Activated B cell treated with CpG ODN at 0.5 μM for 24 hours (primary cell): ENCODE data around the gene PTRHD1. TPM values are rescaled to one million over a fixed set of nuclear protein-coding genes. Genes with fewer than 3 reads are reported as not detected.

Experiments used
- ATAC-seq: fragments of 200-7000 bp; cut with Tn5 transposase; one replicate; pipeline ENCODE4 v1.10.0; 2021; ENCODE audit warnings: low read depth, mild to moderate bottlenecking, moderate library complexity
- CTCF ChIA-PET: fragments of 350-600 bp; sonication (Branson Sonifier 250); formaldehyde crosslinking; loops from one replicate; lab custom pipeline; 2021; ENCODE audit warnings: antibody characterized with exemption; lab: Charles Lee
- POLR2A ChIA-PET: fragments of 350-600 bp; sonication (Branson Sonifier 250); formaldehyde crosslinking; loops from one replicate; lab custom pipeline; 2021; ENCODE audit warnings: antibody characterized with exemption; lab: Charles Lee
- DNase-seq: peaks from one replicate; pipeline ENCODE4 v3.0.0; 2022
- H3K27ac Mint-ChIP-seq: one replicate; pipeline ENCODE4 v1.8.0; 2020; ENCODE audit warnings: mixed read lengths
- H3K27me3 Mint-ChIP-seq: one replicate; pipeline ENCODE4 v1.8.0; 2021; ENCODE audit warnings: mixed read lengths
- H3K36me3 Mint-ChIP-seq: one replicate; pipeline ENCODE4 v1.8.0; 2021; ENCODE audit warnings: low read depth, mixed read lengths
- H3K4me1 Mint-ChIP-seq: one replicate; pipeline ENCODE4 v1.8.0; 2021; ENCODE audit warnings: mixed read lengths
- H3K4me3 Mint-ChIP-seq: one replicate; pipeline ENCODE4 v1.8.0; 2020; ENCODE audit warnings: mild to moderate bottlenecking, mixed read lengths
- H3K9me3 Mint-ChIP-seq: one replicate; pipeline ENCODE4 v1.8.0; 2020; ENCODE audit warnings: mixed read lengths
- intact Hi-C: fragments of 100-400 bp; cut with micrococcal nuclease; formaldehyde crosslinking; loops from one replicate; pipeline ENCODE4 v1.15.1; 2024
- total RNA-seq: library from RNA; stranded (reverse); gene quantifications from 2 replicates; pipeline ENCODE4 v1.2.3, GENCODE V29; 2022
- TF ChIP-seq, protein P1 (sequence below): fragments of 200-600 bp; IDR thresholded peaks from one replicate; pipeline ENCODE4 v1.8.0; 2022; ENCODE audit warnings: antibody characterized with exemption, mild to moderate bottlenecking

PTRHD1 gene
- total RNA-seq, 1 donor from 2014 or later = 41.1 TPM

DNA sequence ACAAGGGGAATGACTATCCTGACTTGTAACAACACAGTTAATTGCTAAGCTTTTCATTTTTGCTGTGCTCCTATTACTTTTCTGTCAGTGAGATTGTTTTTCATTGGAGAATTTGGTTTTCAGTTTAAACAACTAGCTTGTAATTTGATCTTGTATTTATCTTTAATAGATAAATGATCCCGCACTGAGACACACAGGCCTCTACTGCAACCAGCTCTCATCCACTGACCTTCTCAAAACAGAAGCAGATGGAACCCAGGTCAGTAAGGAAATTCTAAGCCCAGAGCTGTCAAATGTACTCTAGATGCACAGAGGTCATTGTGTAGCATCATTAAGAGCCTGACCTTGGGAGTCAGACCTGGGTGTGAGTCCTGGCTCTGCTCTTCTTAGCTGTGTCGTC lies 30.7 kb downstream of the PTRHD1 start:
- Mint-ChIP-seq H3K9me3 (no peaks in the 10 kb centered on the region), H3K27me3 (no peaks in the 10 kb centered on the region), H3K36me3 (peaks cover 59% of the 10 kb centered on the region), H3K4me1 (no peaks in the 10 kb centered on the region), H3K27ac (no peak overlapping the region), H3K4me3 (no peak overlapping the region)
- intact Hi-C loops = no loop called here
- POLR2A ChIA-PET = no interaction called here
- CTCF ChIA-PET = no interaction called here
- ATAC-seq (no peak), DNase-seq (no peak)
- TF ChIP-seq, protein P1, sequence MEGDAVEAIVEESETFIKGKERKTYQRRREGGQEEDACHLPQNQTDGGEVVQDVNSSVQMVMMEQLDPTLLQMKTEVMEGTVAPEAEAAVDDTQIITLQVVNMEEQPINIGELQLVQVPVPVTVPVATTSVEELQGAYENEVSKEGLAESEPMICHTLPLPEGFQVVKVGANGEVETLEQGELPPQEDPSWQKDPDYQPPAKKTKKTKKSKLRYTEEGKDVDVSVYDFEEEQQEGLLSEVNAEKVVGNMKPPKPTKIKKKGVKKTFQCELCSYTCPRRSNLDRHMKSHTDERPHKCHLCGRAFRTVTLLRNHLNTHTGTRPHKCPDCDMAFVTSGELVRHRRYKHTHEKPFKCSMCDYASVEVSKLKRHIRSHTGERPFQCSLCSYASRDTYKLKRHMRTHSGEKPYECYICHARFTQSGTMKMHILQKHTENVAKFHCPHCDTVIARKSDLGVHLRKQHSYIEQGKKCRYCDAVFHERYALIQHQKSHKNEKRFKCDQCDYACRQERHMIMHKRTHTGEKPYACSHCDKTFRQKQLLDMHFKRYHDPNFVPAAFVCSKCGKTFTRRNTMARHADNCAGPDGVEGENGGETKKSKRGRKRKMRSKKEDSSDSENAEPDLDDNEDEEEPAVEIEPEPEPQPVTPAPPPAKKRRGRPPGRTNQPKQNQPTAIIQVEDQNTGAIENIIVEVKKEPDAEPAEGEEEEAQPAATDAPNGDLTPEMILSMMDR = no peak

DNA sequence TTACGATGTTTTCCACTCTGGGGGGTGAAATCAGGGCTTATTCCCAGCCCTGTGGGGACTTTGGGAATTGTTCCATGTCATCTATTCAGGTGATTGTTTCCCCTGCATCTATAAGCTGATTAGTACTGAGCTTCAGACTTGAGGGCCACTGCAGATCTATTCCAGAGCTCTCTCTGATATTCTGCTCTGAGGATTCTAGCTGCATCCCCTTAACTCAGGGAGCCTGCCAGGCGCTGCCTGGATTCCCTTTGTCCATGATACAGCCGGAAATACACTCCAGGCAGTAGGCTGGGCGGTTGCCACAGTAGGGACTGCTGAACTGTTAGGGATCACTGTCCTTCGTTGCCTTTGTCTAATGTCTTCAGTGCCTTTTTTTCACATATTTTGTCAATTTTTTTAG lies 31.3 kb downstream of the PTRHD1 start:
- Mint-ChIP-seq H3K4me1 (no peaks in the 10 kb centered on the region), H3K27me3 (no peaks in the 10 kb centered on the region), H3K9me3 (no peaks in the 10 kb centered on the region), H3K27ac (no peak overlapping the region), H3K36me3 (peaks cover 59% of the 10 kb centered on the region), H3K4me3 (no peak overlapping the region)
- TF ChIP-seq, protein P1 = no peak
- POLR2A ChIA-PET = no interaction called here
- no peak for ATAC-seq
- intact Hi-C loops = no loop called here
- CTCF ChIA-PET = no interaction called here
- DNase-seq = no peak

DNA sequence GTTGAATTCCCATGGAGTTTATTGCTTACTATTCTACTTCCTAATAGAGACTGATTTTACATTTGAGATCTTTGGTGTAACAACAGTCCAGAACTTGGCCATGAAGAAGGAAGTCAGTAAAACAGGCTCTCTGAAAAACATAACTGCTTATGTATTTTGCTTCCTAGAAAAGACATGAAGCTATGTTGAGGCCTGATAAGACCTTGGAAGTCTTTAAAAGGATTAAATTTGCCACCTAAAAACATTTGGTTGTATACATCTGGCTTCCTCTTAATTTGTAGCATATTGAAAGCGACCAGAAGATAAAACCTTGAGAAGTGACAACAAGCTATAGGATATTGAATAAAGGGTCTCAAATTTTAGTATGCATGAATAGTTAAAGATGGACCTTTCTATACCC lies 36.4 kb downstream of the PTRHD1 start:
- Mint-ChIP-seq H3K4me1 (no peaks in the 10 kb centered on the region), H3K9me3 (no peaks in the 10 kb centered on the region), H3K4me3 (no peak overlapping the region), H3K27ac (no peak overlapping the region), H3K36me3 (peaks cover 30% of the 10 kb centered on the region), H3K27me3 (no peaks in the 10 kb centered on the region)
- TF ChIP-seq, protein P1 = no peak
- intact Hi-C loops = no loop called here
- ATAC-seq (no peak), DNase-seq (no peak)
- CTCF ChIA-PET = interaction anchor here (1.3 kb wide), 1 partner anchor 71 kb away, joined by 3 read pairs; no protein-coding TSS in a partner anchor
- POLR2A ChIA-PET = no interaction called here

DNA sequence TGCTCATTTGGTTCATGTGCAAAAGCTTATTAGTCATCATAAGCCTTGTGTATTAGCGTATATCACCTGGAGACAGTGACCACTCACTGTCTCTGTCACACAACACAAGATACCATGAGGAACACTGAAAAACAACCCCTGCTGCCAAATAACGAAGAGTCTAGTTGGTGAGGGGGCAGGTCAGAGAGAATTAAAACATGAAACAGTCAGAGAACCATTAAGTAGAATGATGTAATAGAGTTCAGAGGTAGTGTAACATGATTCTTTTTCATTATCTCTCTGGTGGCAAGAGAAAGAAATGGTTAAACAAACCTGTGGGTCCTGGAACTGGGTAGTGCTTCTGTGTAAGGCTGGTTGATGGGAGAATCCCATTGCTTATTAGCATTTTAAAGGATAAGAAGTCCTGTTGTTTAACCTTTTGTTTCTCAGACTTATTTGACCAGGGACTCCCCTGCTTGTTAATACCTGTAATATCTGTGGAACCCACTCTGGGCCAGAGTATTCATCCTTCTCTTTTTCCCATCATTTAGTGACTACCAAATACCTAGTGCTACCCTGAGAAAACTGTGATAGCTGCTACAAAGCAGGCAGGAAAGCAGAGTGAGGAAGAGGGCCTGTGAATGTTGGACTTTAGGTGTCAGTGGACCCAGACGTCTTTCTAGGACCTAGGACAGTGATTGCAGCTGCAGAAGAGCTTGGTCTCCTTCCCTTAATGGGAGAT lies 38.0 kb downstream of the PTRHD1 start:
- CTCF ChIA-PET = no interaction called here
- Mint-ChIP-seq H3K9me3 (no peaks in the 10 kb centered on the region), H3K4me1 (no peaks in the 10 kb centered on the region), H3K36me3 (peaks cover 25% of the 10 kb centered on the region), H3K4me3 (no peak overlapping the region), H3K27ac (no peak overlapping the region), H3K27me3 (no peaks in the 10 kb centered on the region)
- no peak for DNase-seq
- ATAC-seq = no peak
- intact Hi-C loops = no loop called here
- TF ChIP-seq, protein P1 = no peak
- POLR2A ChIA-PET = no interaction called here

DNA sequence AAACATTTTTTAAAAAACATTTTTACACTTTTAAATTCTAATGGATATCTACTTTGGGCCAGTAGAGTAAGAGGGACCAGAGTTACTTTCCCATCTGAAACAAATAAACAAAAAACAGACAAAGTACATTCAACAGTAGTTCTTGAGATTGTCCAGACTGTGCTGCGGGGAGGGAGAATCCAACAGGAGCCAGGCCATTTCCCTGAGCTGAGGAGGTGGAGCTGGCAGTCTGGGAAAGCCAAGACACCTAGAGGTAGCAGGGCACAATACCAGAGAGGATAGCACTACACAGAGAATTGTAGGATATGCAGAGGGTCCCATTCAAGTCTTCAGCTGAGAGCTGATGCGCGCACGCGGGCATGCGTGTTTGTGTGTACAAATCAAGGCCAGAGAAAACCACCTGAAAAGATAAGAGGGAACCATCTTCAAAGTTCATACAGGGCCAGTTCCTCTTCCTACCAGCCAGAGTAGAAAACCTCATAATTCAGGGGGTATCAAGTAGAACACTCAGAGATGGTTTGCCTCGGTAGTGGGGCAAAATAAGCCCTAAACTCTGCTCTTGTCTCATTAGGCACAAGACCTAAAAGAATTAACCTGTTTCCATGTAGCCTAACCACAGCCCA lies 44.0 kb downstream of the PTRHD1 start:
- ATAC-seq = no peak
- intact Hi-C loops = no loop called here
- Mint-ChIP-seq H3K9me3 (no peaks in the 10 kb centered on the region), H3K27me3 (no peaks in the 10 kb centered on the region), H3K27ac (no peak overlapping the region), H3K36me3 (peaks cover 22% of the 10 kb centered on the region), H3K4me3 (no peak overlapping the region), H3K4me1 (no peaks in the 10 kb centered on the region)
- TF ChIP-seq, protein P1 = no peak
- ChIA-PET CTCF (no interaction called here), POLR2A (no interaction called here)
- no peak for DNase-seq
